Hepatocyte (in vitro differentiated cells): ENCODE results near the gene UGT1A5.

Source experiments
- EZH2 ChIP-seq: fragments of 200-600 bp; sonication (generic); IDR thresholded peaks from 2 replicates; pipeline ENCODE4 v1.6.1; 2016; ENCODE audit warnings: antibody characterized with exemption, mild to moderate bottlenecking, borderline replicate concordance
- EZH2phosphoT487 ChIP-seq: fragments of 200-600 bp; sonication (generic); IDR thresholded peaks from one replicate; pipeline ENCODE4 v1.6.1; 2018; ENCODE audit warnings: antibody characterized with exemption, mild to moderate bottlenecking, low read depth, moderate library complexity; ENCODE audit not compliant: unreplicated experiment, severe bottlenecking
- TF ChIP-seq, protein P1 (sequence below): fragments of 200-600 bp; sonication (generic); IDR thresholded peaks from 2 replicates; pipeline ENCODE4 v1.5.1; 2016; ENCODE audit warnings: antibody characterized with exemption, mild to moderate bottlenecking; ENCODE audit not compliant: poor library complexity

DNA sequence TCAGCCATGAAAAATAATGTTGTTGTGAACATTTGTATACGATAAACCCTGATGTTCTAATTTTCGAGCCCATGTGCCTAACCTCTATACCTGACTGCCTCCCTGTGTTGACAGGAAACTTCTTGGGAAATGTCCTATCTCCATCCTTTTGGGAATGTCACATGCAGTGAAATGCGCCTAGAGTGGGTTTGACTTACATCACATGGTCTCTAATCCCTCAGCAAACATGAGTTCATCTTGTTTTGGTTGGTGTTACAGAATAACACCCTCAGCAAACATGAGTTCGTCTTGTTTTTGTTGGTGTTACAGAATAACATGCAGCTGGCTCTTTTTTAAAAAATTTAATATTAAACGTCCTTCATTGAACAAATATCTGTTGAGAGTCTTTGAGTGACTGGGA is 24.4 kb upstream of the UGT1A5 start:
- TF ChIP-seq, protein P1, sequence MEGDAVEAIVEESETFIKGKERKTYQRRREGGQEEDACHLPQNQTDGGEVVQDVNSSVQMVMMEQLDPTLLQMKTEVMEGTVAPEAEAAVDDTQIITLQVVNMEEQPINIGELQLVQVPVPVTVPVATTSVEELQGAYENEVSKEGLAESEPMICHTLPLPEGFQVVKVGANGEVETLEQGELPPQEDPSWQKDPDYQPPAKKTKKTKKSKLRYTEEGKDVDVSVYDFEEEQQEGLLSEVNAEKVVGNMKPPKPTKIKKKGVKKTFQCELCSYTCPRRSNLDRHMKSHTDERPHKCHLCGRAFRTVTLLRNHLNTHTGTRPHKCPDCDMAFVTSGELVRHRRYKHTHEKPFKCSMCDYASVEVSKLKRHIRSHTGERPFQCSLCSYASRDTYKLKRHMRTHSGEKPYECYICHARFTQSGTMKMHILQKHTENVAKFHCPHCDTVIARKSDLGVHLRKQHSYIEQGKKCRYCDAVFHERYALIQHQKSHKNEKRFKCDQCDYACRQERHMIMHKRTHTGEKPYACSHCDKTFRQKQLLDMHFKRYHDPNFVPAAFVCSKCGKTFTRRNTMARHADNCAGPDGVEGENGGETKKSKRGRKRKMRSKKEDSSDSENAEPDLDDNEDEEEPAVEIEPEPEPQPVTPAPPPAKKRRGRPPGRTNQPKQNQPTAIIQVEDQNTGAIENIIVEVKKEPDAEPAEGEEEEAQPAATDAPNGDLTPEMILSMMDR: no peak
- TF ChIP-seq EZH2phosphoT487 (no peak), EZH2 (no peak)
